Mucosa of rectum (tissue), 2 donors: Measurements from ENCODE around the gene CLHC1.
"Not testable (repeated sequence)": the region's sequence is repeated elsewhere in the genome, so short reads cannot be mapped to it uniquely, and the experiment has no call there.

Source experiments
- H3K27ac ChIP-seq, 2 donors: one replicate each; pipeline ENCODE4 v1.7.0; 2013; ENCODE audit warnings: inconsistent platforms in 2 of 2, low read depth in 2 of 2, low read length in 2 of 2
- H3K27me3 ChIP-seq, 2 donors: one replicate each; pipeline ENCODE4 v1.7.0; 2013; ENCODE audit warnings: low read length in 2 of 2; ENCODE audit not compliant: control insufficient read depth in 2 of 2, insufficient read depth in 2 of 2
- H3K36me3 ChIP-seq, 2 donors: one replicate each; pipeline ENCODE4 v1.7.0; 2013; ENCODE audit warnings: low read length in 2 of 2; ENCODE audit not compliant: control insufficient read depth in 2 of 2, insufficient read depth in 2 of 2
- H3K4me1 ChIP-seq, 2 donors: one replicate each; pipeline ENCODE4 v1.7.0; 2013; ENCODE audit warnings: low read length in 2 of 2, mild to moderate bottlenecking in 1 of 2; ENCODE audit not compliant: control insufficient read depth in 2 of 2, insufficient read depth in 2 of 2
- H3K4me3 ChIP-seq, 2 donors: one replicate each; pipeline ENCODE4 v1.7.0; 2013; ENCODE audit warnings: low read length in 2 of 2
- H3K9ac ChIP-seq, 2 donors: one replicate each; pipeline ENCODE4 v1.7.0; 2013; ENCODE audit warnings: low read length in 2 of 2, low read depth in 1 of 2, mild to moderate bottlenecking in 1 of 2
- H3K9me3 ChIP-seq, 2 donors: one replicate each; pipeline ENCODE4 v1.7.0; 2013; ENCODE audit warnings: low read length in 2 of 2; ENCODE audit not compliant: control insufficient read depth in 2 of 2
- donor health status: healthy.
- donor health status: Normal muscosa, but diverticular disease.

CLHC1 gene

DNA sequence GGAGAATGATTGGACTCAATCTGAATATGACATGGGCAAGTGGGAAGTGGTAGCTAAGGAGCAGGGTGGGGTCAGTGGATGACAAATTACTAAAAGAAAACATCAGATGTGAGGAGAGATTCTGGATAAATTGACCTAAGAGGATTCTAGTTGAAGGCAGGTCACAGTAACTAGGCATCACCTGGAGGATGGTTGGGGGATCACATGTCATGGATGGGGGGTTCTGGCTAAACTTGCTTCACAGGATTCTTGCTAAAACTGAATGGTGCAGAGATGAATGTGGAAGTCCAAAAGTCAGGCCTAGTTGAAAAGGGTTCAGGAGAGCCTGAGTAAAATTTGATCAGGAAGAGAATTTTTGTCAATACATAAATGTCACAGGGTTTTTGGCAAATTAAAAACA is 18.3 kb downstream of the CLHC1 start:
- no peaks in the 10 kb centered on the region for H3K27me3 ChIP-seq
- no peaks in the 10 kb centered on the region for H3K36me3 ChIP-seq
- no peak overlapping the region for H3K4me3 ChIP-seq
- H3K9me3 ChIP-seq, result no peaks in the 10 kb centered on the region
- H3K9ac ChIP-seq, result no peak overlapping the region
- no peak overlapping the region for H3K27ac ChIP-seq
- H3K4me1 ChIP-seq, result no peaks in the 10 kb centered on the region

GRCh38 chr2:55204950-55205349 is 27.1 kb downstream of the CLHC1 start:
- Histone ChIP-seq H3K4me3 (no peak overlapping the region), H3K36me3 (no peaks in the 10 kb centered on the region), H3K4me1 (no peaks in the 10 kb centered on the region), H3K27ac (no peak overlapping the region), H3K9ac (no peak overlapping the region), H3K27me3 (no peaks in the 10 kb centered on the region), H3K9me3 (no peaks in the 10 kb centered on the region)

- no peaks in the 10 kb centered on the region for H3K36me3 ChIP-seq
- no peak overlapping the region for H3K27ac ChIP-seq
- no peaks in the 10 kb centered on the region for H3K27me3 ChIP-seq
- H3K4me3 ChIP-seq, result no peak overlapping the region
- no peaks in the 10 kb centered on the region for H3K4me1 ChIP-seq
- no peak overlapping the region for H3K9ac ChIP-seq
- H3K9me3 ChIP-seq, result peaks cover 0 to 3% of the 10 kb centered on the region in 2 donors
Observed at GRCh38 chr2:55204536-55204935, 27.6 kb downstream of the CLHC1 start.

- Histone ChIP-seq H3K9me3 (peaks cover 0 to 3% of the 10 kb centered on the region in 2 donors), H3K27me3 (no peaks in the 10 kb centered on the region), H3K4me3 (no peak overlapping the region), H3K36me3 (peaks cover 0 to 6% of the 10 kb centered on the region in 2 donors), H3K4me1 (no peaks in the 10 kb centered on the region), H3K9ac (no peak overlapping the region), H3K27ac (no peak overlapping the region)
Observed at GRCh38 chr2:55200416-55200815, 31.7 kb downstream of the CLHC1 start.

DNA sequence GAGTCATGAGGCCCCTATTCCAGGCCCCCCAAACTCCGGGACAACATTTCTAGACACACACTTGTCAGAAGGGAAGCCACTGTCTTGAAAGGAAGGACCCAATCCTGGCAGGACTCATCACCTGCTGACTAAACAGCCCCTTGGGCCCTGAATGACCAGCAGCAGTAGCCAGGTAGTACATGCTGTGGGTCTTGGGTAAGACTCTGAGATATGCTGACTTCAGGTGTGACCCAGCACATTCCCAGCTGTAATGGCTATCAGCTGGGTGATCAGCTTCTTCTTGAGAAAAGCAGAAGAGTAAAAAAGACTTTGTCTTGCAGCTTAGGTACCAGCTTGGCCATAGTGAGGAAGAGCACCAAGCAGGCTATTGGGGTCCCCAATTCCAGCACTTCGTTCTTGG is 35.6 kb downstream of the CLHC1 start:
- Histone ChIP-seq H3K9ac (no peak overlapping the region), H3K4me3 (no peak overlapping the region), H3K27ac (no peak overlapping the region), H3K4me1 (no peaks in the 10 kb centered on the region), H3K36me3 (peaks cover 0 to 7% of the 10 kb centered on the region in 2 donors), H3K27me3 (no peaks in the 10 kb centered on the region), H3K9me3 (peaks cover 0 to 3% of the 10 kb centered on the region in 2 donors)

DNA sequence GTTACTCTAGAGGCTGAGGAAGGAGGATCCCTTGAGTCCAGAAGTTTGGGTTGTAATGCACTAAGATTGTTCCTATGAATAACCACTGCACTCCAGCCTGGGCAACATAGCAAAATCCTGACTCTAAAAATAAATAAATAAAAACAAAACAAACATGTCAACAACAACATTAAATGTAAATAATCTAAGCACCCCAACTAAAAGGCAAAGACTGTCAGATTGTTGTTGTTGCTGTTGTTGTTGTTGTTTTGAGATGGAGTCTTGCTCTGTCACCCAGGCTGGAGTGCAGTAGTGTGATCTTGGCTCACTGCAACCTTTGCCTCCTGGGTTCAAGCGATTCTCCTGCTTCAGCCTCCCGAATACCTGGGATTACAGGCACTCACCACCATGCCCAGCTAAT is 40.2 kb downstream of the CLHC1 start:
- not testable (repeated sequence) for H3K4me3 ChIP-seq, H3K9me3 ChIP-seq, H3K27me3 ChIP-seq, H3K36me3 ChIP-seq, H3K27ac ChIP-seq, H3K4me1 ChIP-seq, H3K9ac ChIP-seq

DNA sequence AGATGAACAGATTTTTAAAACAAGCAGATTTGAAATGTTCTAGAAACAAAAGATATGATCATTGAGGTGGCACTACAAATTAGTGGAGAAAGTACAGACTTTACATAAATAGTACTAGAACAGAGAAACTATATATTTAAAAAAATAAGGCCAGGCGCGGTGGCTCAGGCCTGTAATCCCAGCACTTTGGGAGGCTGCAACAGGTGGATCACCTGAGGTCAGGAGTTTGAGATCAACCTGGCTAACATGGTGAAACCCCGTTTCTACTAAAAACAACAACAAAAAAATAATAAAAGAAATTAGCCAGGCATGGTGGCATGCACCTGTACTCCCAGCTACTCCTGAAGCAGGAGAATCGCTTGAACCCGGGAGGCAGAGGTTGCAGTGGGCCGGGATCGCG is 45.3 kb downstream of the CLHC1 start:
- H3K36me3 ChIP-seq, H3K27me3 ChIP-seq, H3K4me1 ChIP-seq, H3K9me3 ChIP-seq, H3K9ac ChIP-seq, H3K27ac ChIP-seq, H3K4me3 ChIP-seq: not testable (repeated sequence)

GRCh38 chr2:55180374-55180773 is 51.7 kb downstream of the CLHC1 start:
- Histone ChIP-seq H3K9ac (no peak overlapping the region), H3K27ac (no peak overlapping the region), H3K9me3 (no peaks in the 10 kb centered on the region), H3K4me1 (no peaks in the 10 kb centered on the region), H3K27me3 (no peaks in the 10 kb centered on the region), H3K36me3 (no peaks in the 10 kb centered on the region), H3K4me3 (no peak overlapping the region)

- Histone ChIP-seq H3K4me3 (no peak overlapping the region), H3K36me3 (no peaks in the 10 kb centered on the region), H3K27me3 (no peaks in the 10 kb centered on the region), H3K9me3 (no peaks in the 10 kb centered on the region), H3K9ac (no peak overlapping the region), H3K4me1 (no peaks in the 10 kb centered on the region), H3K27ac (no peak overlapping the region)
Observed at GRCh38 chr2:55176094-55176415, 56.0 kb downstream of the CLHC1 start.

DNA sequence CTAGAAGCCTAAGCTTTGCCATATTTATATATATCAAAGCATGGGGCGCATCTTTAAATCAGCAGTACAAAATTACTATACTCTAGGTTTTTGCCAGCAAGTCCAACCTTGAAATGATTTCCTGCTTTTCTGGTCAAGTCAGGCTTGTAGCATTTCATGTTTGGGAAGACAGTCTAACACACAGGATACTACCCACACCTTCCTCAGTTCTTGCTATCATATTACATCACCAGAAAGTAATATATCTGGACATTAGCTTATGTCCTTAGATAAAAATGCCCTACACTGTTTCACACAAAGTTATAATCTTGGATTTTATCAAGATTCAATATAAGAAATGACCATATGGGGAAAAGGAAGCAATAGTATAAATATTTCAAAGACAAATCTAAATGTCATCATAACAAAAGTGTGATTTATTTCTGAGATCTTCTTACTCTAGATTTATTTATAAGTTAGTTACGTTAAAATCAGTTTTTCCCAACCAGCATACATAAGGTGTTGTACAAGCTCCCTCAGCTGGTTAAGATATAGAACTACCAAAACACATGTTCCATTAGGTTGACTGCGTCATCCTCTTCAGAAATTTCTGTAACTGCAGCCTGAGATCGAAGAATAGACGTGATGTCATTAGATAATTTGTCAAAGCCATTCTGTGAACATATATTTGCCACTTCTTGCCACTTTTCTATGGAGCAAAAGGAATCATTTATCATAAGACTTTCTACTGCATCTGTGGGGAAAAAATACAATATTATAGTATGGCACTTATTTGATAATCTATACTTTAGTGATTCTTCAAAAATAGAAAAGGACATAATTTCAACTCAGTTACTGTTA is 56.6 kb downstream of the CLHC1 start:
- Histone ChIP-seq H3K9ac (no peak overlapping the region), H3K4me1 (no peaks in the 10 kb centered on the region), H3K9me3 (no peaks in the 10 kb centered on the region), H3K27ac (no peak overlapping the region), H3K36me3 (no peaks in the 10 kb centered on the region), H3K27me3 (no peaks in the 10 kb centered on the region), H3K4me3 (no peak overlapping the region)
